Breast epithelium (tissue), 4 donors: ENCODE measurements around the gene LDLRAP1. TPM values are rescaled to one million over a fixed set of nuclear protein-coding genes. Genes with fewer than 3 reads are reported as not detected.
"Not testable (repeated sequence)": the region's sequence is repeated elsewhere in the genome, so short reads cannot be mapped to it uniquely, and the experiment has no call there.

Experiments
- DNase-seq, 2 donors: peaks; one replicate each; pipeline ENCODE4 v3.0.0-alpha.2; 2019; ENCODE audit warnings: low spot score in 2 of 2
- H3K27ac ChIP-seq, 2 donors: fragments of 200-600 bp; sonication (generic) in 1 of 2; one replicate each; pipeline ENCODE4 v1.5.1; 2016 to 2019; ENCODE audit warnings: mild to moderate bottlenecking in 1 of 2
- H3K27me3 ChIP-seq, 2 donors: fragments of 200-600 bp; sonication (generic) in 1 of 2; one replicate each; pipeline versions ENCODE4 v1.5.1 to v1.6.0; 2017 to 2019; ENCODE audit warnings: control low read depth in 1 of 2, mild to moderate bottlenecking in 1 of 2
- H3K36me3 ChIP-seq: fragments of 200-600 bp; one replicate; pipeline ENCODE4 v1.5.1; 2019
- H3K4me1 ChIP-seq, 2 donors: fragments of 200-600 bp; sonication (generic); one replicate each; pipeline ENCODE4 v1.5.1; 2016 to 2019; ENCODE audit warnings: control low read depth in 1 of 2
- H3K4me3 ChIP-seq, 3 donors: fragments of 200-600 bp; sonication (generic); 1 replicate in 2 of 3; 2 replicates in 1 of 3; pipeline ENCODE4 v1.5.1; 2016 to 2019; ENCODE audit warnings: mild to moderate bottlenecking in 3 of 3, moderate library complexity in 2 of 3
- H3K9me3 ChIP-seq, 2 donors: fragments of 200-600 bp; sonication (generic) in 1 of 2; one replicate each; pipeline ENCODE4 v1.5.1; 2016 to 2019; ENCODE audit warnings: control low read depth in 1 of 2
- CTCF ChIP-seq, 3 donors: fragments of 450-650 bp; IDR thresholded peaks; one replicate each; pipeline ENCODE4 v1.5.1; 2016 to 2017; ENCODE audit warnings: antibody characterized with exemption in 3 of 3, mild to moderate bottlenecking in 3 of 3, moderate library complexity in 3 of 3
- POLR2A ChIP-seq: fragments of 450-650 bp; IDR thresholded peaks from one replicate; pipeline ENCODE4 v1.6.1; 2016; ENCODE audit warnings: antibody characterized with exemption, mild to moderate bottlenecking, moderate library complexity
- POLR2AphosphoS5 ChIP-seq, 3 donors: sonication (generic); formaldehyde crosslinking; IDR thresholded peaks; one replicate each; pipeline ENCODE4 v1.6.1; 2017; ENCODE audit warnings: antibody characterized with exemption in 3 of 3
- intact Hi-C: fragments of 100-400 bp; cut with DNase I; formaldehyde crosslinking; loops from one replicate; pipeline ENCODE4 v1.15.1; 2023; ENCODE audit warnings: low total_unique reads
- total RNA-seq, 3 donors: library from RNA; depleted of rRNA; stranded (reverse); fragments of >200 nt; gene quantifications; one replicate each; pipeline ENCODE4 v1.1.0, GENCODE V29; 2016

The LDLRAP1 gene
- total RNA-seq, 3 donors from 2014 or later = 10.7 to 17.0 (median 16.5) TPM

GRCh38 chr1:25502957-25503356 lies 40.4 kb upstream of the LDLRAP1 start:
- Histone ChIP-seq H3K36me3 (no peaks in the 10 kb centered on the region), H3K4me3 (no peak overlapping the region), H3K27ac (peak overlapping the region; percentile 16 to 33), H3K27me3 (no peaks in the 10 kb centered on the region), H3K9me3 (no peaks in the 10 kb centered on the region), H3K4me1 (no peaks in the 10 kb centered on the region)
- intact Hi-C loops = no loop called here
- TF ChIP-seq POLR2A = no peak
- DNase-seq = no peak

- Histone ChIP-seq H3K4me3 (no peak overlapping the region), H3K4me1 (no peaks in the 10 kb centered on the region)
Observed at GRCh38 chr1:25503551-25504426, 39.6 kb upstream of the LDLRAP1 start.

GRCh38 chr1:25504706-25505595 lies 38.5 kb upstream of the LDLRAP1 start:
- no peaks in the 10 kb centered on the region for H3K9me3 ChIP-seq
- H3K27ac ChIP-seq = no peak overlapping the region
- no peak for DNase-seq
- no peak for TF ChIP-seq POLR2AphosphoS5 (IDR thresholded peaks at IDR 0.05)
- TF ChIP-seq POLR2A = no peak
- no peak for TF ChIP-seq CTCF (IDR thresholded peaks at IDR 0.05)
- no peak overlapping the region for H3K4me3 ChIP-seq
- H3K36me3 ChIP-seq = no peaks in the 10 kb centered on the region
- no peaks in the 10 kb centered on the region for H3K4me1 ChIP-seq
- no peaks in the 10 kb centered on the region for H3K27me3 ChIP-seq
- intact Hi-C loops = no loop called here

More at GRCh38 chr1:25503551-25504426, 39.6 kb upstream of the LDLRAP1 start:
- peak; percentile 49 to 69 for DNase-seq
- Histone ChIP-seq H3K27ac (peak overlapping the region; percentile 16 to 33), H3K27me3 (no peaks in the 10 kb centered on the region), H3K9me3 (no peaks in the 10 kb centered on the region), H3K36me3 (no peaks in the 10 kb centered on the region)
- intact Hi-C loops = no loop called here
- no peak for TF ChIP-seq POLR2AphosphoS5 (IDR thresholded peaks at IDR 0.05)
- peak in 2 of 3 donors; percentile 54 for TF ChIP-seq CTCF (IDR thresholded peaks at IDR 0.05)
- no peak for TF ChIP-seq POLR2A

- TF ChIP-seq POLR2AphosphoS5 (IDR thresholded peaks at IDR 0.05) = no peak
- no peak for TF ChIP-seq CTCF (IDR thresholded peaks at IDR 0.05)
- TF ChIP-seq POLR2A = no peak
- H3K4me1 ChIP-seq = no peaks in the 10 kb centered on the region
- H3K27ac ChIP-seq = no peak overlapping the region
- no peak overlapping the region for H3K4me3 ChIP-seq
- intact Hi-C loops = no loop called here
- no peak for DNase-seq
- H3K9me3 ChIP-seq = no peaks in the 10 kb centered on the region
- no peaks in the 10 kb centered on the region for H3K27me3 ChIP-seq
- H3K36me3 ChIP-seq = no peaks in the 10 kb centered on the region
Observed at GRCh38 chr1:25505656-25506385, 37.6 kb upstream of the LDLRAP1 start.

- H3K4me3 ChIP-seq = not testable (repeated sequence)
Observed at GRCh38 chr1:25506566-25507463, 36.6 kb upstream of the LDLRAP1 start.

More at GRCh38 chr1:25506566-25507463, 36.6 kb upstream of the LDLRAP1 start:
- H3K36me3 ChIP-seq, H3K4me1 ChIP-seq, H3K9me3 ChIP-seq, H3K27me3 ChIP-seq, H3K27ac ChIP-seq, intact Hi-C loops, DNase-seq: not testable (repeated sequence)
